ENCODE data around the gene CDKN2C. TPM values are rescaled to one million over a fixed set of nuclear protein-coding genes. Genes with fewer than 3 reads are reported as not detected.
"Not testable (repeated sequence)": the region's sequence is repeated elsewhere in the genome, so short reads cannot be mapped to it uniquely, and the experiment has no call there.

The CDKN2C gene
- total and polyA plus RNA-seq, 2 donors from 2014 or later: 12.5 to 16.6 TPM

DNA sequence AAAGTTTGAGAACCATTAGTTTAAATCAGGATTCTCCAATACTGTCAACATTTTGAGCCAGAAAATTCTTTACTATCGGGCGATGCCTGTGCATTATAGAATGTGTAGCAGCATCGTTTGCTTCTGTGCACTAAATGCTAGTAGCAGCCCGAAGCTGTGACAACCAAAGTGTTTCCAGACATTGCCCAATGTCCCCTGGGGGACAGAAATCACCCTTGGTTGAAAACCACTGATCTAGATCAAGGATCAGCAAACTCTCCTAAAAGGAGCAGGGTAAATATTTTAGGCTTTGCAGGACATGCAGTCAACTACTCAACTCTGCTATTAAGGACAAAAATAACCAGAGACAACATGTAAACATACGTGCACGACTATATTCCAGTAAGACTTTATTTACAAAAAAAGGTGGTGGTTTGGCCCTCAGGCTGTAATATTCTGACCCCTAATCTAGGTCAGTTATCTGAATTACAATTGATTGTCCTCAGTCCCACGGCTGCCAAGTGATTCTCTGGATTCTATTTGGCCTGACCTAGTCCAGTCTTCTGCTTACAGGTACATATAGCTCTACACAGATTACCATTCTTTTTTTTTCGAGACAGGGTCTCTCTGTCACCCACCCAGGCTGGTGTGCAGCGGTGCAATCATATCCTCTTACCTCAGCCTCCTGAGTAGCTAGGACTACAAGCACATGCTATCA, 20.6 kb upstream of the CDKN2C start:
- Histone ChIP-seq H3K9ac (ENCODE audit: low read length in 3 of 3) (no peak overlapping the region), H3K36me3 (ENCODE audit: control insufficient read depth in 2 of 3, insufficient read depth in 3 of 3, low read length in 3 of 3) (no peaks in the 10 kb centered on the region), H3K4me3 (ENCODE audit: low read length in 3 of 3) (no peak overlapping the region), H3K27me3 (ENCODE audit: control insufficient read depth, insufficient read depth, low read length) (no peaks in the 10 kb centered on the region), H3K4me1 (ENCODE audit: control insufficient read depth in 2 of 3, insufficient read depth in 2 of 3, low read depth in 1 of 3, low read length in 3 of 3) (no peaks in the 10 kb centered on the region), H3K27ac (ENCODE audit: low read depth in 2 of 2, low read length in 2 of 2) (no peak overlapping the region), H3K9me3 (ENCODE audit: control insufficient read depth in 2 of 3, insufficient read depth in 1 of 3, low read length in 3 of 3) (no peaks in the 10 kb centered on the region)
- intact Hi-C loops (cut with DNase I): no loop called here
- DNase-seq (no peak), FAIRE-seq (no peak)
- TF ChIP-seq, protein P1, sequence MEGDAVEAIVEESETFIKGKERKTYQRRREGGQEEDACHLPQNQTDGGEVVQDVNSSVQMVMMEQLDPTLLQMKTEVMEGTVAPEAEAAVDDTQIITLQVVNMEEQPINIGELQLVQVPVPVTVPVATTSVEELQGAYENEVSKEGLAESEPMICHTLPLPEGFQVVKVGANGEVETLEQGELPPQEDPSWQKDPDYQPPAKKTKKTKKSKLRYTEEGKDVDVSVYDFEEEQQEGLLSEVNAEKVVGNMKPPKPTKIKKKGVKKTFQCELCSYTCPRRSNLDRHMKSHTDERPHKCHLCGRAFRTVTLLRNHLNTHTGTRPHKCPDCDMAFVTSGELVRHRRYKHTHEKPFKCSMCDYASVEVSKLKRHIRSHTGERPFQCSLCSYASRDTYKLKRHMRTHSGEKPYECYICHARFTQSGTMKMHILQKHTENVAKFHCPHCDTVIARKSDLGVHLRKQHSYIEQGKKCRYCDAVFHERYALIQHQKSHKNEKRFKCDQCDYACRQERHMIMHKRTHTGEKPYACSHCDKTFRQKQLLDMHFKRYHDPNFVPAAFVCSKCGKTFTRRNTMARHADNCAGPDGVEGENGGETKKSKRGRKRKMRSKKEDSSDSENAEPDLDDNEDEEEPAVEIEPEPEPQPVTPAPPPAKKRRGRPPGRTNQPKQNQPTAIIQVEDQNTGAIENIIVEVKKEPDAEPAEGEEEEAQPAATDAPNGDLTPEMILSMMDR (IDR thresholded peaks at IDR 0.05; ENCODE audit: borderline replicate concordance, extremely low read depth, insufficient read depth): no peak

DNA sequence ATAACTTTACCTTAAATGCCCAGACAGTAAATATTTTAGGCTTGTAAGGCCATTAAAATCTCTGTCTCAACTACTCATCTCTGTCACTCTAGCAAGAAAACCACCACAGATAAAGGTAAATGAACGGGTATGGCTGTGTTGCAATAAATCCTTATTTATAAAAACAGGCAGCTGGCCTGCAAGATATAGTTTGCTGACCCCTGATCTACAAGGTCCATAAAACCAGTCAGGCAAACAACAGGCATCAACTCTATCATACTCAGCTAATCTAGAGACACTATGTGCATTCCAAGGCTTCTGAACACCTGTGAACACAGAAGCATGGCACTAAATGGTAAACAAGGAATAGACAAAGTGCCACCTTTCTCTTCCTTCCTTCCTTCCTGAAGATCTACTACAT, 19.6 kb upstream of the CDKN2C start:
- TF ChIP-seq, protein P1 (IDR thresholded peaks at IDR 0.05; ENCODE audit: borderline replicate concordance, extremely low read depth, insufficient read depth): no peak
- H3K4me3 ChIP-seq (ENCODE audit: low read length in 3 of 3): no peak overlapping the region
- no peak overlapping the region for H3K27ac ChIP-seq (ENCODE audit: low read depth in 2 of 2, low read length in 2 of 2)
- no peaks in the 10 kb centered on the region for H3K9me3 ChIP-seq (ENCODE audit: control insufficient read depth in 2 of 3, insufficient read depth in 1 of 3, low read length in 3 of 3)
- no peaks in the 10 kb centered on the region for H3K36me3 ChIP-seq (ENCODE audit: control insufficient read depth in 2 of 3, insufficient read depth in 3 of 3, low read length in 3 of 3)
- FAIRE-seq: no peak
- H3K4me1 ChIP-seq (ENCODE audit: control insufficient read depth in 2 of 3, insufficient read depth in 2 of 3, low read depth in 1 of 3, low read length in 3 of 3): no peaks in the 10 kb centered on the region
- DNase-seq: no peak
- no peaks in the 10 kb centered on the region for H3K27me3 ChIP-seq (ENCODE audit: control insufficient read depth, insufficient read depth, low read length)
- intact Hi-C loops (cut with DNase I): no loop called here
- no peak overlapping the region for H3K9ac ChIP-seq (ENCODE audit: low read length in 3 of 3)

DNA sequence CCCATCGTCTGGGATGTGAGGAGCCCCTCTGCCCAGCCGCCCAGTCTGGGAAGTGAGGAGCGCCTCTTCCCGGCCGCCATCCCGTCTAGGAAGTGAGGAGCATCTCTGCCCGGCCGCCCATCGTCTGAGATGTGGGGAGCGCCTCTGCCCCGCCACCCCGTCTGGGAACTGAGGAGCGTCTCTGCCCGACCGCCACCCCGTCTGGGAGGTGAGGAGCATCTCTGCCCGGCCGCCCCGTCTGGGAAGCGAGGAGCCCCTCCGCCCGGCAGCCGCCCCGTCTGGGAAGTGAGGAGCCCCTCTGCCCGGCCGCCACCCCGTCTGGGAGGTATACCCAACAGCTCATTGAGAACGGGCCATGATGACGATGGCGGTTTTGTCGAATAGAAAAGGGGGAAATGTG, 17.5 kb upstream of the CDKN2C start:
- H3K9me3 ChIP-seq (ENCODE audit: control insufficient read depth in 2 of 3, insufficient read depth in 1 of 3, low read length in 3 of 3); H3K27me3 ChIP-seq (ENCODE audit: control insufficient read depth, insufficient read depth, low read length); intact Hi-C loops (cut with DNase I); H3K36me3 ChIP-seq (ENCODE audit: control insufficient read depth in 2 of 3, insufficient read depth in 3 of 3, low read length in 3 of 3); DNase-seq; H3K27ac ChIP-seq (ENCODE audit: low read depth in 2 of 2, low read length in 2 of 2); H3K9ac ChIP-seq (ENCODE audit: low read length in 3 of 3); H3K4me3 ChIP-seq (ENCODE audit: low read length in 3 of 3); FAIRE-seq; H3K4me1 ChIP-seq (ENCODE audit: control insufficient read depth in 2 of 3, insufficient read depth in 2 of 3, low read depth in 1 of 3, low read length in 3 of 3): not testable (repeated sequence)

DNA sequence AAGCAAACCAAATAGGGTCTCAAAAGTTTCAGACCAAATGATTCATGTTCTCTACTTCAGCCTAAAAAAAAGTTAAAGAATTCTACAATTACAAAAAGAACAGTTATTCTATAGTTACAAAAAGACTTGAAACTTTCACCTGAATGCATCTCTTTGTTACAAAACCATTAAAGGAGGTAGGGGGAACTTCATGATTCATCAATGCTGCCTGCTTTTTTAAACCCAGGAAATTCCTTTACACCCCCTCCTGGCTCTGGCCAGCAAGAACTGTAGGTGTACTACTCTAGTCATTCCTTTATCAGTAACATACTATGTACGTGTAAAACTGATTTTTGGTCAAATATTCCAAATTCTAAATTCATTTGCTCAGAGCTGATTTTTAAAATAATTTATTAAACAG, 14.9 kb upstream of the CDKN2C start:
- intact Hi-C loops (cut with DNase I): no loop called here
- no peak overlapping the region for H3K4me3 ChIP-seq (ENCODE audit: low read length in 3 of 3)
- no peaks in the 10 kb centered on the region for H3K9me3 ChIP-seq (ENCODE audit: control insufficient read depth in 2 of 3, insufficient read depth in 1 of 3, low read length in 3 of 3)
- H3K27ac ChIP-seq (ENCODE audit: low read depth in 2 of 2, low read length in 2 of 2): no peak overlapping the region
- peaks cover 0 to 3% (median 0%) of the 10 kb centered on the region in 3 donors for H3K4me1 ChIP-seq (ENCODE audit: control insufficient read depth in 2 of 3, insufficient read depth in 2 of 3, low read depth in 1 of 3, low read length in 3 of 3)
- no peak overlapping the region for H3K9ac ChIP-seq (ENCODE audit: low read length in 3 of 3)
- DNase-seq (no peak), FAIRE-seq (no peak)
- H3K27me3 ChIP-seq (ENCODE audit: control insufficient read depth, insufficient read depth, low read length): no peaks in the 10 kb centered on the region
- TF ChIP-seq, protein P1 (IDR thresholded peaks at IDR 0.05; ENCODE audit: borderline replicate concordance, extremely low read depth, insufficient read depth): no peak
- no peaks in the 10 kb centered on the region for H3K36me3 ChIP-seq (ENCODE audit: control insufficient read depth in 2 of 3, insufficient read depth in 3 of 3, low read length in 3 of 3)
